ENCODE data around the gene RASA1. TPM values are rescaled to one million over a fixed set of nuclear protein-coding genes. Genes with fewer than 3 reads are reported as not detected.

RASA1 gene
- total RNA-seq, 1 experiment from 2014 or later: 29.6 TPM

GRCh38 chr5:87268126-87268969 lies 665 bp downstream of the RASA1 start:
- Mint-ChIP-seq H3K36me3 (ENCODE audit: insufficient read depth in 1 of 3, low read depth in 3 of 3) (peaks cover 2 to 5% (median 5%) of the 10 kb centered on the region in 3 experiments; a peak in 5 of 7 replicates), H3K27me3 (ENCODE audit: low read depth) (peaks cover 26% of the 10 kb centered on the region), H3K27ac (peak overlapping the region; percentile 99), H3K9me3 (no peaks in the 10 kb centered on the region; a peak in 1 of 5 replicates), H3K4me1 (peaks cover 38 to 40% of the 10 kb centered on the region in 2 experiments), H3K4me3 (peak overlapping the region; percentile 97 to 100)
- no CpG with 5 or more reads among the region's 49 CpGs for WGBS (ENCODE audit: extremely low coverage, insufficient read length, low lambda C conversion rate)
- no peak overlapping the region for H2BK5ac ChIP-seq (ENCODE audit: insufficient read length, low read length)
- H3K14ac ChIP-seq (ENCODE audit: insufficient read depth, low read length): peak overlapping the region; percentile 76
- H4K91ac ChIP-seq (ENCODE audit: insufficient read length, low read depth, low read length): no peak overlapping the region
- H3K4me1 ChIP-seq (ENCODE audit: insufficient read depth, low read length): no peaks in the 10 kb centered on the region; the same call in 1 of the 2 replicates
- H3K27ac ChIP-seq (ENCODE audit: insufficient read length, low read depth, low read length): peak overlapping the region; percentile 6
- H3K27me3 ChIP-seq (ENCODE audit: insufficient read depth, low read length): no peaks in the 10 kb centered on the region
- H2BK15ac ChIP-seq (ENCODE audit: low read depth, low read length): no peak overlapping the region
- H2BK12ac ChIP-seq (ENCODE audit: insufficient read length, low read depth, low read length): no peak overlapping the region
- peak overlapping the region; percentile 65 for H3K18ac ChIP-seq (ENCODE audit: insufficient read length, low read depth, low read length)
- H2AFZ ChIP-seq (ENCODE audit: low read length): no peak overlapping the region
- no peaks in the 10 kb centered on the region for H3K79me1 ChIP-seq (ENCODE audit: insufficient read depth, low read depth, low read length, poor library complexity, severe bottlenecking)
- TF ChIP-seq CTCF (conservative IDR thresholded peaks at IDR 0.05): no peak
- no peak overlapping the region for H2AK5ac ChIP-seq (ENCODE audit: insufficient read length, low read length)
- no peak overlapping the region for H2BK120ac ChIP-seq (ENCODE audit: low read depth, low read length, poor library complexity, severe bottlenecking)
- H3K9ac ChIP-seq (ENCODE audit: extremely low read depth, insufficient read length, low read length): peak overlapping the region; percentile 81
- peak; percentile 70 for DNase-seq
- H2BK20ac ChIP-seq (ENCODE audit: low read depth, low read length, poor library complexity, severe bottlenecking): no peak overlapping the region
- H3T11ph ChIP-seq (ENCODE audit: low read length): no peak overlapping the region
- H4K20me1 ChIP-seq (ENCODE audit: control insufficient read depth, insufficient read depth, insufficient read length): no peaks in the 10 kb centered on the region
- no peak overlapping the region for H3K23ac ChIP-seq (ENCODE audit: insufficient read length, low read depth, low read length)
- peak overlapping the region; percentile 45 for H3K4me2 ChIP-seq (ENCODE audit: insufficient read depth, insufficient read length, low read length)
- no peaks in the 10 kb centered on the region for H3K23me2 ChIP-seq (ENCODE audit: insufficient read length, low read depth, low read length, poor library complexity, severe bottlenecking)
- H4K8ac ChIP-seq (replicated peaks; ENCODE audit: insufficient read length, low read depth, low read length): no peak overlapping the region
- H3K79me2 ChIP-seq (ENCODE audit: insufficient read depth, low read length): peaks cover 4% of the 10 kb centered on the region; the same call in 1 of the 2 replicates
- H3K56ac ChIP-seq (ENCODE audit: insufficient read length, low read depth, low read length): no peak overlapping the region
- H3K9me3 ChIP-seq (ENCODE audit: control insufficient read depth, low read depth, low read length): no peaks in the 10 kb centered on the region
- H3K4ac ChIP-seq (ENCODE audit: low read depth, low read length): no peak overlapping the region
- H4K5ac ChIP-seq (ENCODE audit: insufficient read length, low read depth, low read length): no peak overlapping the region

All from H9 (cell line).